Left lung (tissue), 10 donors: Measurements from ENCODE around the gene GIMAP8. TPM values are rescaled to one million over a fixed set of nuclear protein-coding genes. Genes with fewer than 3 reads are reported as not detected.

Experiments used
- ATAC-seq: fragments of 200-7000 bp; cut with Tn5 transposase; one replicate; pipeline ENCODE4 v1.9.1; 2020; ENCODE audit warnings: moderate library complexity
- DNase-seq, 4 donors: peaks; one replicate each; pipeline ENCODE4 v3.0.0-alpha.2; 2013 to 2020
- H3K27ac ChIP-seq, 2 donors: fragments of 200-600 bp; sonication (generic) in 1 of 2; one replicate each; pipeline versions ENCODE4 v1.5.0 to v1.8.0; 2020 to 2021
- H3K27me3 ChIP-seq, 2 donors: fragments of 200-600 bp; sonication (generic) in 1 of 2; one replicate each; pipeline versions ENCODE4 v1.5.0 to v1.8.0; 2020 to 2021
- H3K36me3 ChIP-seq, 2 donors: fragments of 200-600 bp; sonication (generic) in 1 of 2; one replicate each; pipeline versions ENCODE4 v1.5.0 to v1.8.0; 2020 to 2021
- H3K4me1 ChIP-seq, 2 donors: fragments of 200-600 bp; one replicate each; pipeline ENCODE4 v1.8.0; 2021
- H3K4me3 ChIP-seq, 2 donors: fragments of 200-600 bp; sonication (generic) in 1 of 2; one replicate each; pipeline versions ENCODE4 v1.5.0 to v1.8.0; 2020 to 2021; ENCODE audit warnings: mild to moderate bottlenecking in 1 of 2
- H3K9me3 ChIP-seq, 2 donors: fragments of 200-600 bp; sonication (generic) in 1 of 2; one replicate each; pipeline versions ENCODE4 v1.5.0 to v1.8.0; 2020 to 2021
- CTCF ChIP-seq, 2 donors: fragments of 200-600 bp; sonication (generic) in 1 of 2; IDR thresholded peaks; one replicate each; pipeline versions ENCODE4 v1.5.0 to v1.8.0; 2021; ENCODE audit warnings: antibody characterized with exemption in 2 of 2
- intact Hi-C, 2 donors: fragments of 100-400 bp; cut with DNase I; formaldehyde crosslinking; loops; one replicate each; pipeline versions ENCODE4 v1.11.2 to v1.14.2; 2022
- polyA plus RNA-seq, 6 donors: library from polyadenylated mRNA; unstranded; fragments of 120-200 nt; gene quantifications; one replicate each; pipeline ENCODE4 v1.2.1, GENCODE V29; 2013; ENCODE audit not compliant: insufficient read length in 6 of 6
- total RNA-seq, 2 donors: library from RNA; stranded (reverse); fragmentation: NEBNext Ultra II Directional; extraction: Animal tissue kit (Norgen Biotek cat#: 25700); gene quantifications; one replicate each; pipeline ENCODE4 v1.2.1, GENCODE V29; 2021
- donor health status: DM: no; HTN: yes; CAD: no.
- donor health status: DM: no; HTN: no; CAD: no.

GIMAP8 gene
- total and polyA plus RNA-seq, 8 donors = 17.1 to 37.3 (median 24.6) TPM

GRCh38 chr7:150471886-150472285 lies 21.5 kb downstream of the GIMAP8 start:
- intact Hi-C loops = no loop called here
- TF ChIP-seq CTCF (IDR thresholded peaks at IDR 0.05) = no peak
- H3K27me3 ChIP-seq = no peaks in the 10 kb centered on the region
- no peaks in the 10 kb centered on the region for H3K9me3 ChIP-seq
- H3K27ac ChIP-seq = no peak overlapping the region
- peaks cover 0 to 43% of the 10 kb centered on the region in 2 donors for H3K4me1 ChIP-seq
- DNase-seq (no peak), ATAC-seq (no peak)
- H3K4me3 ChIP-seq = no peak overlapping the region
- H3K36me3 ChIP-seq = peaks cover 0 to 68% of the 10 kb centered on the region in 2 donors

GRCh38 chr7:150473902-150474301 lies 23.5 kb downstream of the GIMAP8 start:
- no peak for ATAC-seq
- no peak for DNase-seq
- H3K36me3 ChIP-seq = peaks cover 0 to 64% of the 10 kb centered on the region in 2 donors
- no peaks in the 10 kb centered on the region for H3K9me3 ChIP-seq
- H3K4me1 ChIP-seq = peaks cover 0 to 42% of the 10 kb centered on the region in 2 donors
- H3K4me3 ChIP-seq = no peak overlapping the region
- no peaks in the 10 kb centered on the region for H3K27me3 ChIP-seq
- intact Hi-C loops = no loop called here
- no peak for TF ChIP-seq CTCF (IDR thresholded peaks at IDR 0.05)
- no peak overlapping the region for H3K27ac ChIP-seq

GRCh38 chr7:150476285-150476684 lies 25.9 kb downstream of the GIMAP8 start:
- DNase-seq (no peak), ATAC-seq (no peak)
- no peak overlapping the region for H3K4me3 ChIP-seq
- no peaks in the 10 kb centered on the region for H3K27me3 ChIP-seq
- H3K27ac ChIP-seq = no peak overlapping the region
- H3K9me3 ChIP-seq = no peaks in the 10 kb centered on the region
- intact Hi-C loops = no loop called here
- TF ChIP-seq CTCF (IDR thresholded peaks at IDR 0.05) = no peak
- H3K36me3 ChIP-seq = peaks cover 0 to 53% of the 10 kb centered on the region in 2 donors
- peaks cover 0 to 50% of the 10 kb centered on the region in 2 donors for H3K4me1 ChIP-seq

- ATAC-seq = no peak
- Histone ChIP-seq H3K4me3 (no peak overlapping the region), H3K4me1 (peaks cover 6 to 50% of the 10 kb centered on the region in 2 donors), H3K9me3 (no peaks in the 10 kb centered on the region), H3K27ac (peak overlapping the region in 1 of 2 donors; percentile 37), H3K36me3 (peaks cover 0 to 46% of the 10 kb centered on the region in 2 donors), H3K27me3 (no peaks in the 10 kb centered on the region)
- intact Hi-C loops = no loop called here
- no peak for TF ChIP-seq CTCF (IDR thresholded peaks at IDR 0.05)
- DNase-seq = no peak
Measured at GRCh38 chr7:150476819-150477631, 26.6 kb downstream of the GIMAP8 start.

- Histone ChIP-seq H3K27ac (peak overlapping the region in 1 of 2 donors; percentile 84), H3K27me3 (no peaks in the 10 kb centered on the region), H3K4me3 (no peak overlapping the region), H3K9me3 (no peaks in the 10 kb centered on the region), H3K4me1 (peaks cover 9 to 61% of the 10 kb centered on the region in 2 donors), H3K36me3 (peaks cover 0 to 27% of the 10 kb centered on the region in 2 donors)
- no peak for DNase-seq
- intact Hi-C loops = no loop called here
- ATAC-seq = no peak
- no peak for TF ChIP-seq CTCF (IDR thresholded peaks at IDR 0.05)
Measured at GRCh38 chr7:150479023-150479716, 28.7 kb downstream of the GIMAP8 start.
